ENCODE measurements around the gene PRDM16. TPM values are rescaled to one million over a fixed set of nuclear protein-coding genes. Genes with fewer than 3 reads are reported as not detected.

The PRDM16 gene
- total RNA-seq, 1 experiment from 2014 or later = 0.17 TPM

GRCh38 chr1:3315399-3316339, 246.7 kb downstream of the PRDM16 start:
- H3K27ac ChIP-seq (ENCODE audit: insufficient read length, low read depth, low read length) = no peak overlapping the region
- no peak overlapping the region for H3K18ac ChIP-seq (ENCODE audit: insufficient read length, low read depth, low read length)
- Mint-ChIP-seq H3K9me3 (peaks cover 0 to 2% of the 10 kb centered on the region in 2 experiments; a peak in 1 of 5 replicates), H3K4me1 (peaks cover 35 to 38% of the 10 kb centered on the region in 2 experiments), H3K27ac (no peak overlapping the region), H3K4me3 (peak overlapping the region in 1 of 2 experiments; percentile 51; a peak in 2 of 5 replicates), H3K36me3 (ENCODE audit: insufficient read depth in 1 of 3, low read depth in 3 of 3) (no peaks in the 10 kb centered on the region), H3K27me3 (ENCODE audit: low read depth) (peaks cover 33% of the 10 kb centered on the region)
- H3K4me1 ChIP-seq (ENCODE audit: insufficient read depth, low read length) = peaks cover 2% of the 10 kb centered on the region; the same call in 1 of the 2 replicates
- H3K27me3 ChIP-seq (ENCODE audit: insufficient read depth, low read length) = peaks cover 3% of the 10 kb centered on the region; the same call in 1 of the 2 replicates
- no peak overlapping the region for H2BK5ac ChIP-seq (ENCODE audit: insufficient read length, low read length)
- no peak overlapping the region for H3K4me2 ChIP-seq (ENCODE audit: insufficient read depth, insufficient read length, low read length)
- H2AK5ac ChIP-seq (ENCODE audit: insufficient read length, low read length) = no peak overlapping the region
- no peak overlapping the region for H4K5ac ChIP-seq (ENCODE audit: insufficient read length, low read depth, low read length)
- H3K79me2 ChIP-seq (ENCODE audit: insufficient read depth, low read length) = no peaks in the 10 kb centered on the region
- no peak overlapping the region for H3K56ac ChIP-seq (ENCODE audit: insufficient read length, low read depth, low read length)
- H3K4ac ChIP-seq (ENCODE audit: low read depth, low read length) = no peak overlapping the region
- H3K14ac ChIP-seq (ENCODE audit: insufficient read depth, low read length) = no peak overlapping the region
- no peak overlapping the region for H4K91ac ChIP-seq (ENCODE audit: insufficient read length, low read depth, low read length)
- no peaks in the 10 kb centered on the region for H3K23me2 ChIP-seq (ENCODE audit: insufficient read length, low read depth, low read length, poor library complexity, severe bottlenecking)
- no peak overlapping the region for H2BK12ac ChIP-seq (ENCODE audit: insufficient read length, low read depth, low read length)
- H3K79me1 ChIP-seq (ENCODE audit: insufficient read depth, low read depth, low read length, poor library complexity, severe bottlenecking) = no peaks in the 10 kb centered on the region
- H3T11ph ChIP-seq (ENCODE audit: low read length) = no peak overlapping the region
- TF ChIP-seq CTCF (conservative IDR thresholded peaks at IDR 0.05) = no peak
- H2BK120ac ChIP-seq (ENCODE audit: low read depth, low read length, poor library complexity, severe bottlenecking) = no peak overlapping the region
- no peak overlapping the region for H3K23ac ChIP-seq (ENCODE audit: insufficient read length, low read depth, low read length)
- no CpG with 5 or more reads among the region's 21 CpGs for WGBS (ENCODE audit: extremely low coverage, insufficient read length, low lambda C conversion rate)
- no peak overlapping the region for H4K8ac ChIP-seq (replicated peaks; ENCODE audit: insufficient read length, low read depth, low read length)
- H2BK20ac ChIP-seq (ENCODE audit: low read depth, low read length, poor library complexity, severe bottlenecking) = no peak overlapping the region
- no peak overlapping the region for H3K9ac ChIP-seq (ENCODE audit: extremely low read depth, insufficient read length, low read length)
- H4K20me1 ChIP-seq (ENCODE audit: control insufficient read depth, insufficient read depth, insufficient read length) = no peaks in the 10 kb centered on the region
- no peak overlapping the region for H2BK15ac ChIP-seq (ENCODE audit: low read depth, low read length)
- DNase-seq = no peak
- H3K9me3 ChIP-seq (ENCODE audit: control insufficient read depth, low read depth, low read length) = no peaks in the 10 kb centered on the region
- no peak overlapping the region for H2AFZ ChIP-seq (ENCODE audit: low read length)

Measured in H9 (cell line).